ENCODE results near the gene NIF3L1. TPM values are rescaled to one million over a fixed set of nuclear protein-coding genes. Genes with fewer than 3 reads are reported as not detected.

The NIF3L1 gene
- total and polyA plus RNA-seq, 2 of the 13 experiments (the other 11 are each of a cell fraction or from before 2014, with no cell fraction given) = 67.9 to 75.2 TPM

- TF ChIP-seq ZFY (CRISPR knock-in tag; IDR thresholded peaks at IDR 0.05) = no peak
- TF ChIP-seq ARID5B (CRISPR knock-in tag; IDR thresholded peaks at IDR 0.05) = peak; percentile 79
- TF ChIP-seq ZNF850 (CRISPR knock-in tag; conservative IDR thresholded peaks at IDR 0.05) = no peak
- TF ChIP-seq ZNF383 (CRISPR knock-in tag; IDR thresholded peaks at IDR 0.05; ENCODE audit: borderline replicate concordance) = 0 out of 2 replicates have a peak, but pooled peaks have one; percentile 49
- TF ChIP-seq SKIL (CRISPR knock-in tag; IDR thresholded peaks at IDR 0.05; ENCODE audit: borderline replicate concordance) = peak; percentile 96
- no peak for TF ChIP-seq CSRNP1 (CRISPR knock-in tag; IDR thresholded peaks at IDR 0.05)
- TF ChIP-seq MTA1 (CRISPR knock-in tag; IDR thresholded peaks at IDR 0.05; ENCODE audit: borderline replicate concordance) = no peak
- TF ChIP-seq JUND (CRISPR knock-in tag; IDR thresholded peaks at IDR 0.05) = peak; percentile 71; the same call in 1 of the 2 replicates
- TF ChIP-seq NR1H2 (CRISPR knock-in tag; IDR thresholded peaks at IDR 0.05; ENCODE audit: borderline replicate concordance, low read depth) = no peak
- TF ChIP-seq ZNF276 (CRISPR knock-in tag; IDR thresholded peaks at IDR 0.05; ENCODE audit: low read depth) = no peak
- TF ChIP-seq RFX1 (IDR thresholded peaks at IDR 0.05) = no peak
- no peak for TF ChIP-seq CHD2 (IDR thresholded peaks at IDR 0.05; ENCODE audit: low read depth, low read length)
- no peak for TF ChIP-seq SP4 (CRISPR knock-in tag; IDR thresholded peaks at IDR 0.05)
- no peak for TF ChIP-seq ZNF557 (CRISPR knock-in tag; IDR thresholded peaks at IDR 0.05)
- no peak for TF ChIP-seq THAP9 (CRISPR knock-in tag; IDR thresholded peaks at IDR 0.05; ENCODE audit: borderline replicate concordance)
- no peak for TF ChIP-seq TGIF2 (CRISPR knock-in tag; IDR thresholded peaks at IDR 0.05)
These were observed 55.6 kb downstream of the NIF3L1 start (continued) for GRCh38 chr2:200944467-200945394.
